Measurements from ENCODE around the gene GABRR1. TPM values are rescaled to one million over a fixed set of nuclear protein-coding genes. Genes with fewer than 3 reads are reported as not detected.

Gene GABRR1
- total RNA-seq, 2 donors from 2014 or later: 0.24 TPM; not detected in 1

DNA sequence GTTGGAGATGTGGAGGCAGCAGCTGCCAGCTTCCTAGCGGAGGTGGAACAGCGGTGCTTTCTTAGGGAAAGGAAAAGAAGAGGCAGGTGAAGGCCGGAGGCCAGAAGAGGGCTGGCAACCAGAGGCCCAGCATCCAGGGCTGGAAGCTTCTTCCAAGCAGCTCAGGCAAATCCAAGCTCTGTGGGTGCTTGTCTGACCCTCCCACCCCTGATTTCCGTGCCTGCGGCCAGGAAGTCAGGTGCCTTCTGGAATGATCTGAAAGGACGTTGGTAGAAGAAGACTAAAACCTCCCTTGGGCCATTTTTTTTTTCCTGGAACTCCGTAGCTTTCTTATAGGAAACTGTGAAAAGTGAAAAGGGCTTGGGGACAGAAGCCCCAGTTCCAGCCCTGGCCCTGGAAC lies 33.1 kb upstream of the GABRR1 start:
- DNase-seq (ENCODE audit: low spot score): no peak
- H3K36me3 ChIP-seq: no peaks in the 10 kb centered on the region
- no peaks in the 10 kb centered on the region for H3K9me3 ChIP-seq
- no peak overlapping the region for H3K27ac ChIP-seq
- TF ChIP-seq, protein P1, sequence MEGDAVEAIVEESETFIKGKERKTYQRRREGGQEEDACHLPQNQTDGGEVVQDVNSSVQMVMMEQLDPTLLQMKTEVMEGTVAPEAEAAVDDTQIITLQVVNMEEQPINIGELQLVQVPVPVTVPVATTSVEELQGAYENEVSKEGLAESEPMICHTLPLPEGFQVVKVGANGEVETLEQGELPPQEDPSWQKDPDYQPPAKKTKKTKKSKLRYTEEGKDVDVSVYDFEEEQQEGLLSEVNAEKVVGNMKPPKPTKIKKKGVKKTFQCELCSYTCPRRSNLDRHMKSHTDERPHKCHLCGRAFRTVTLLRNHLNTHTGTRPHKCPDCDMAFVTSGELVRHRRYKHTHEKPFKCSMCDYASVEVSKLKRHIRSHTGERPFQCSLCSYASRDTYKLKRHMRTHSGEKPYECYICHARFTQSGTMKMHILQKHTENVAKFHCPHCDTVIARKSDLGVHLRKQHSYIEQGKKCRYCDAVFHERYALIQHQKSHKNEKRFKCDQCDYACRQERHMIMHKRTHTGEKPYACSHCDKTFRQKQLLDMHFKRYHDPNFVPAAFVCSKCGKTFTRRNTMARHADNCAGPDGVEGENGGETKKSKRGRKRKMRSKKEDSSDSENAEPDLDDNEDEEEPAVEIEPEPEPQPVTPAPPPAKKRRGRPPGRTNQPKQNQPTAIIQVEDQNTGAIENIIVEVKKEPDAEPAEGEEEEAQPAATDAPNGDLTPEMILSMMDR (IDR thresholded peaks at IDR 0.05): no peak
- no peaks in the 10 kb centered on the region for H3K4me1 ChIP-seq
- no peak overlapping the region for H3K4me3 ChIP-seq
- no peaks in the 10 kb centered on the region for H3K27me3 ChIP-seq

DNA sequence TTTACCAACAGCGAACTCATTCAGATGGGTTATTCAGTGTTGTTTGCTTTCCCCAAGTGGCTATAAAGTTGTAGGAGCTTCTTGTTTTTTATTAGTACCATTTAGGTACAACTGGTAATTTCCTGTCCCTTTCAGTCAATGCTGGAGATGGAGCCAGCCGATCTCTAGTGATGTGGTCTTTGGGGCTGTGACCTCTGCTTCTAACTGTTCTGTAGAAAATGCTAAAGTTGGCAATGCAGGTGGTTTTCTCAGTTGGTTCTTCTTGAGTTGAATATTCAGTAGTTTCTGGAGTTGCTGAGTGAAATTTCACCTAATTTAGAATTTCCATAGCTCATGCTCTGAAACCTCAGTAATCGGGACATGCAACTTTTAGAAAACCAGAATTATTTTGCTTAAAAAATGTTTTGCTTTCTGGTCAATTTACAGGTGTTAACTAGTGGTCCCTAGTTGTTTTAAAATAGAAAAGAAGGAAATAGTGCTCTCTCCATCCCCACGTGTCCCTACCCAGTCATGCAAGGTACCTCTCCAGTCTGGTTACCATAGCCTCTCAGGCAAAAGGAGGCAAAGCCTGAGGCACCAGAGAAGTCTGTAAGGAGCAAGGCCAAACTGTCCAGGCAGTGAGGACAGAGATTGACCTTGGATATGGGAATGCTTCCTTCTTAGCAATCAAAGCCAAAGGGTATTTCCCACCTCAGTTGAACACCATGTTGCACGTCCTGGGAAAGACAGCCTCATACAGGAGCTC lies 27.3 kb upstream of the GABRR1 start:
- Histone ChIP-seq H3K9me3 (no peaks in the 10 kb centered on the region), H3K27me3 (no peaks in the 10 kb centered on the region), H3K27ac (no peak overlapping the region), H3K36me3 (no peaks in the 10 kb centered on the region), H3K4me3 (no peak overlapping the region), H3K4me1 (no peaks in the 10 kb centered on the region)
- TF ChIP-seq, protein P1 (IDR thresholded peaks at IDR 0.05): no peak
- DNase-seq (ENCODE audit: low spot score): no peak

GRCh38 chr6:89243331-89243629 lies 26.1 kb upstream of the GABRR1 start:
- H3K27ac ChIP-seq: no peak overlapping the region
- no peaks in the 10 kb centered on the region for H3K4me1 ChIP-seq
- no peaks in the 10 kb centered on the region for H3K27me3 ChIP-seq
- no peaks in the 10 kb centered on the region for H3K9me3 ChIP-seq
- TF ChIP-seq, protein P1 (IDR thresholded peaks at IDR 0.05): no peak
- DNase-seq (ENCODE audit: low spot score): no peak
- H3K4me3 ChIP-seq: no peak overlapping the region
- H3K36me3 ChIP-seq: no peaks in the 10 kb centered on the region

DNA sequence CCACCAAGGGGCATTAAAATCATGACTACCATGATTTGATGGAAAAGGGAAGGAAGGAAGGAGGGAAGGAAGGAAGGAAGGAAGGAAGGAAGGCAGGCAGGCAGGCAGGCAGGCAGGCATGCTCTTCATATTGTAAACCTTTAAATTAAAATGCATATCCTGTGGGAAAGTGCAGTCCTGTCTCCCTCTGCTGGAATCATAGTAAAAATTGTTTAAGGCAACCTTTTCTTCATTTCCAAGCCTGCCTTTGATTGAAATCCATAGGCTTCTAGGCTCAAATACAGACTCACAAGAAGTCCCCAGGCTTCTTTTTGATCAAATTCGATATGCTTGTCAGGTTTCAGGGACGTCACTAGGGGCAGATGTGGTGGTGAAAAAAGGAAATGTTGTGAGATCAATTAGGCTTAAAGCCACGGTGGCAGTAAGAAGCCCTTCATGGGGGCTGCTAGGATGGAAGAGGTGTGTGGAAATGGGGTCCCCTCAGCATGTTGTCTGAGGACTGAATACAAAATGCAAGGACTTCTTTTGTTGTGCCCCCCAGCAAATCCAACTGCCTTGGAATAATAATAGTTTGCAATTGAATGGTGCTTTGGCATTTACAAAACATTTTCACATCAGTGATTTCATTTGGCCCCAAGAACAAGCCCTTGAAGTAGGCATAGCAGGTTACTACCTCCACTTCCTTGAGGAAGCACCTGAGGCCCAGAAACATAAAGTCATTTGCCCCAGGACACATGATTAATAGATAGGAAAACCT lies 25.6 kb upstream of the GABRR1 start:
- Histone ChIP-seq H3K27me3 (no peaks in the 10 kb centered on the region), H3K4me3 (no peak overlapping the region), H3K36me3 (no peaks in the 10 kb centered on the region), H3K27ac (no peak overlapping the region), H3K9me3 (no peaks in the 10 kb centered on the region), H3K4me1 (no peaks in the 10 kb centered on the region)
- TF ChIP-seq, protein P1 (IDR thresholded peaks at IDR 0.05): peak; percentile 24 to 67
- no peak for DNase-seq (ENCODE audit: low spot score)

DNA sequence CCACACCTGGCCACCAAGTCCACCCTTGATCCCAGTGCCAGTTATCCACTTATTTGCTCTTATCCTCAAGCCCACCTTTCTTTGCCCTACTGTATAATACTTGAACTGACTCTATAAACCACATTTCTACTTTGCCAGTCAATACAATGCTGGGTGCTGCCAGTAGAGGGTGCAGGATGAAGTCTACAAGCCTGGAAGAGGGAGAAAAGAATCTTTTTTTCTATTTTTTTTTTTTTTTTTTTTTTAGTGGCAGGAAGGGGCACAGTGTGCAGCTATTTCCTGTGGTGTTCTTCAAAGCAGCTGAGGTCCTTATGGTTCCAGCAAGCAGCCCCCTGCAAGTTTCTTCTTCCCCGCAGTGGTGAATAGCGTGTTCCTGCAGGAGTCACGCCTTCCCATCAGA lies 22.2 kb upstream of the GABRR1 start:
- no peak overlapping the region for H3K27ac ChIP-seq
- no peak for DNase-seq (ENCODE audit: low spot score)
- no peaks in the 10 kb centered on the region for H3K36me3 ChIP-seq
- H3K9me3 ChIP-seq: no peaks in the 10 kb centered on the region
- H3K4me1 ChIP-seq: no peaks in the 10 kb centered on the region
- no peaks in the 10 kb centered on the region for H3K27me3 ChIP-seq
- TF ChIP-seq, protein P1 (IDR thresholded peaks at IDR 0.05): peak in 1 of 2 donors; percentile 22
- H3K4me3 ChIP-seq: no peak overlapping the region
